HPDE6-E6E7 (cell line): ENCODE data around the gene OPTC.

Experiments used
- DNase-seq: peaks from one replicate; pipeline ENCODE4 v3.0.0; 2011; ENCODE audit warnings: missing footprints; ENCODE audit errors: extremely low spot score

The OPTC gene

GRCh38 chr1:203558064-203558760, 64.3 kb downstream of the OPTC start:
- peak; percentile 75 for DNase-seq
